Measurements from ENCODE around the gene DCST1.

DNA sequence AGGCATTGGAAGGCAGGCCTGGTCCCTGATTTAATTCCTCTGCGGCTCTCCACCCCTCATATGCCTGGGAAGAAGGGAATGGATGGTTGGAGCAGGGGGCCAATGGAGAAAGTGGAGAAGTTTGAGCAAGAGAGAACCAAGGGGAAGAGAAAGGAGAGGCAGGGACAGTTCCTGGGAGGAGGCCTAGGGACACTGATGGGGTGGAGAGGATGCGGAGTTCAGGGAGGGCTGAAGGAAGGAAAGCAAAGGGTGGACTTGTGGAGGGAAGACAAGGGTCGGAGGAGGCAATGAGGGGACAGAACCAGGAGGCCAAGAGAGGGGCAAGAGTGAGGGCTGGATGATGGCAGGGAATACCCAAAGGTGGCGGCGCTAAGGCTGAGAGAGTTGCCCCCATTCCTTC lies 23.9 kb upstream of the DCST1 start:
- TF ChIP-seq, protein P1, sequence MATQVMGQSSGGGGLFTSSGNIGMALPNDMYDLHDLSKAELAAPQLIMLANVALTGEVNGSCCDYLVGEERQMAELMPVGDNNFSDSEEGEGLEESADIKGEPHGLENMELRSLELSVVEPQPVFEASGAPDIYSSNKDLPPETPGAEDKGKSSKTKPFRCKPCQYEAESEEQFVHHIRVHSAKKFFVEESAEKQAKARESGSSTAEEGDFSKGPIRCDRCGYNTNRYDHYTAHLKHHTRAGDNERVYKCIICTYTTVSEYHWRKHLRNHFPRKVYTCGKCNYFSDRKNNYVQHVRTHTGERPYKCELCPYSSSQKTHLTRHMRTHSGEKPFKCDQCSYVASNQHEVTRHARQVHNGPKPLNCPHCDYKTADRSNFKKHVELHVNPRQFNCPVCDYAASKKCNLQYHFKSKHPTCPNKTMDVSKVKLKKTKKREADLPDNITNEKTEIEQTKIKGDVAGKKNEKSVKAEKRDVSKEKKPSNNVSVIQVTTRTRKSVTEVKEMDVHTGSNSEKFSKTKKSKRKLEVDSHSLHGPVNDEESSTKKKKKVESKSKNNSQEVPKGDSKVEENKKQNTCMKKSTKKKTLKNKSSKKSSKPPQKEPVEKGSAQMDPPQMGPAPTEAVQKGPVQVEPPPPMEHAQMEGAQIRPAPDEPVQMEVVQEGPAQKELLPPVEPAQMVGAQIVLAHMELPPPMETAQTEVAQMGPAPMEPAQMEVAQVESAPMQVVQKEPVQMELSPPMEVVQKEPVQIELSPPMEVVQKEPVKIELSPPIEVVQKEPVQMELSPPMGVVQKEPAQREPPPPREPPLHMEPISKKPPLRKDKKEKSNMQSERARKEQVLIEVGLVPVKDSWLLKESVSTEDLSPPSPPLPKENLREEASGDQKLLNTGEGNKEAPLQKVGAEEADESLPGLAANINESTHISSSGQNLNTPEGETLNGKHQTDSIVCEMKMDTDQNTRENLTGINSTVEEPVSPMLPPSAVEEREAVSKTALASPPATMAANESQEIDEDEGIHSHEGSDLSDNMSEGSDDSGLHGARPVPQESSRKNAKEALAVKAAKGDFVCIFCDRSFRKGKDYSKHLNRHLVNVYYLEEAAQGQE (IDR thresholded peaks at IDR 0.05; ENCODE audit: insufficient read depth in 1 of 2, low read depth in 2 of 2, low read length in 2 of 2): no peak
- no peak for TF ChIP-seq POLR2AphosphoS5 (IDR thresholded peaks at IDR 0.05; ENCODE audit: low read depth, low read length)

All from PFSK-1 (cell line).